K562 (cell line): ENCODE measurements around the gene POLR3K. TPM values are rescaled to one million over a fixed set of nuclear protein-coding genes. Genes with fewer than 3 reads are reported as not detected.

Experiments
- ATAC-seq: fragments of 200-7000 bp; cut with Tn5 transposase; 3 replicates; pipeline ENCODE4 v1.9.1; 2020; ENCODE audit warnings: moderate library complexity
- BruUV-seq: library from RNA; stranded (reverse); fragments of 400-500 nt; replicated peaks from 2 replicates; lab custom pipeline; 2021; lab: Mats Ljungman, UMichigan
- CTCF ChIA-PET: fragments of 300-600 bp; formaldehyde crosslinking; extraction: SDS; loops from one replicate; lab custom pipeline; 2021; ENCODE audit warnings: low intra/inter-chr PET ratio; lab: Yijun Ruan, JAX
- POLR2A ChIA-PET: fragments of 300-600, 350-650 bp; sonication (Branson Sonifier 250); formaldehyde crosslinking; extraction: SDS; loops from one replicate; lab custom pipeline; 2021; ENCODE audit warnings: antibody characterized with exemption, inconsistent platforms; lab: Yijun Ruan, JAX
- DNase-seq, 4 experiments: peaks; one replicate each; pipeline versions ENCODE4 v3.0.0 to v3.0.0-alpha.2; 2011 to 2018; ENCODE audit warnings: low spot score in 3 of 4, mixed read lengths in 3 of 4; ENCODE audit errors: extremely low read depth in 1 of 4
- FAIRE-seq: peaks from 2 replicates; lab custom pipeline; 2011; peaks lifted over from hg19 to GRCh38; lab: Jason Lieb, UNC
- H2AFZ ChIP-seq: 2 replicates; pipeline ENCODE4 v1.6.0; 2011; ENCODE audit warnings: low read depth, low read length, control low read depth, inconsistent platforms
- H3K27ac ChIP-seq: fragments of 200-600 bp; 3 replicates; pipeline ENCODE4 v1.8.0; 2011; ENCODE audit warnings: low read depth, mild to moderate bottlenecking, control low read depth, inconsistent platforms, low read length, moderate library complexity, mixed read lengths; ENCODE audit errors: extremely low read depth
- H3K27me3 ChIP-seq, 2 experiments: fragments of 300-600 bp in 1 of 2; 2 replicates in 1 of 2; 3 replicates in 1 of 2; pipeline versions ENCODE4 v1.6.0 to v1.8.0; 2011; ENCODE audit warnings: inconsistent platforms in 2 of 2, low read length in 2 of 2, mild to moderate bottlenecking in 1 of 2, mixed read lengths in 1 of 2, moderate library complexity in 1 of 2; ENCODE audit not compliant: control insufficient read depth in 2 of 2, insufficient read depth in 2 of 2
- H3K36me3 ChIP-seq: fragments of 300-600 bp; 3 replicates; pipeline ENCODE4 v1.8.0; 2011; ENCODE audit warnings: mild to moderate bottlenecking, low read length, inconsistent platforms; ENCODE audit not compliant: control insufficient read depth, insufficient read depth
- H3K4me1 ChIP-seq, 2 experiments: fragments of 200-600 bp in 1 of 2; replicated peaks in 1 of 2; 2 replicates in 1 of 2; 3 replicates in 1 of 2; pipeline versions ENCODE4 v1.5.1 to v1.8.0; 2011; ENCODE audit warnings: inconsistent platforms in 2 of 2, low read length in 2 of 2, mild to moderate bottlenecking in 1 of 2, mixed read lengths in 1 of 2, moderate library complexity in 1 of 2; ENCODE audit not compliant: control insufficient read depth in 2 of 2, insufficient read depth in 2 of 2
- H3K4me2 ChIP-seq: 2 replicates; pipeline ENCODE4 v1.6.1; 2011; ENCODE audit warnings: low read length, control low read depth, inconsistent platforms, mixed read lengths; ENCODE audit not compliant: insufficient read depth
- H3K4me3 ChIP-seq: fragments of 200-600 bp; sonication (generic), shearing (Covaris generic); 2 replicates; pipeline ENCODE4 v1.5.1; 2016; ENCODE audit warnings: control low read depth, inconsistent platforms
- H3K79me2 ChIP-seq: fragments of 200-600 bp; 3 replicates; pipeline ENCODE4 v1.8.0; 2011; ENCODE audit warnings: low read length, inconsistent platforms; ENCODE audit not compliant: control insufficient read depth, insufficient read depth
- H3K9ac ChIP-seq, 2 experiments: 2 replicates each; pipeline versions ENCODE4 v1.6.0 to v1.6.1; 2011; ENCODE audit warnings: low read depth in 2 of 2, low read length in 2 of 2, control low read depth in 1 of 2, inconsistent platforms in 1 of 2, mild to moderate bottlenecking in 1 of 2, mixed read lengths in 1 of 2; ENCODE audit not compliant: insufficient read depth in 1 of 2
- H3K9me1 ChIP-seq: one replicate; pipeline ENCODE4 v1.6.0; 2011; ENCODE audit warnings: inconsistent platforms, mild to moderate bottlenecking, low read length, moderate library complexity; ENCODE audit not compliant: control insufficient read depth, insufficient read depth
- H3K9me3 ChIP-seq: replicated peaks from 2 replicates; pipeline ENCODE4 v1.5.1; 2011; ENCODE audit warnings: low read depth, low read length, inconsistent platforms; ENCODE audit not compliant: control insufficient read depth, insufficient read depth
- H4K20me1 ChIP-seq: replicated peaks from 2 replicates; pipeline ENCODE4 v1.6.1; 2011; ENCODE audit warnings: low read length, inconsistent platforms, mixed read lengths; ENCODE audit not compliant: control insufficient read depth, insufficient read depth
- POLR2G ChIP-seq: fragments of 200-400 bp; formaldehyde crosslinking; IDR thresholded peaks from 2 replicates; pipeline ENCODE4 v1.6.1; 2017; ENCODE audit warnings: low read depth, mild to moderate bottlenecking, antibody characterized with exemption, low read length, moderate library complexity
- ZBTB49 ChIP-seq: sonication (generic); formaldehyde crosslinking; IDR thresholded peaks from 2 replicates; pipeline ENCODE4 v1.8.0; 2022; ENCODE audit warnings: missing genetic modification reagents, mild to moderate bottlenecking, borderline replicate concordance
- ZNF311 ChIP-seq: fragments of 250-450 bp; sonication (Bioruptor Pico); IDR thresholded peaks from 2 replicates; pipeline ENCODE4 v1.4.0; 2020; ENCODE audit warnings: mild to moderate bottlenecking, moderate library complexity
- WGBS: fragments of 100-300 bp; shearing (Covaris generic); methylation state at CpG from one replicate; pipeline ENCODE4 v1.1.6; 2016; ENCODE audit warnings: low coverage, mixed read lengths; ENCODE audit not compliant: insufficient coverage; ENCODE audit errors: missing lambda C conversion rate; 5-methylcytosine and 5-hydroxymethylcytosine counted together
- in situ Hi-C: fragments of 300-500 bp; cut with MboI; formaldehyde crosslinking; loops from 4 replicates; pipeline ENCODE4 v1.15.0; 2018; ENCODE audit warnings: inconsistent platforms, mixed read lengths
- intact Hi-C: fragments of 100-400 bp; cut with micrococcal nuclease; formaldehyde crosslinking; loops from 2 replicates; pipeline ENCODE4 v1.14.2; 2022
- polyA plus RNA-seq, 8 experiments: library from polyadenylated mRNA; depleted of rRNA in 4 of 8; stranded (reverse) in 5 of 8; unstranded in 3 of 8; fragments of >200 nt; fragmentation: Nextera tagmentation in 2 of 8; fragmentation: Illumina TruSeq in 1 of 8; extraction: Ambion mirVana in 2 of 8; extraction: Trizol in 1 of 8; gene quantifications; 2 replicates each; pipeline versions ENCODE4 v1.2.1 to v1.2.3, GENCODE V29; 2011 to 2014; ENCODE audit warnings: inconsistent platforms in 1 of 8, missing spikeins in 1 of 8
- total RNA-seq, 7 experiments: library from RNA; depleted of rRNA in 6 of 7; stranded (reverse); fragments of >200 nt in 6 of 7; fragmentation: Illumina TruSeq in 2 of 7; extraction: Trizol in 2 of 7; gene quantifications; 2 replicates each; pipeline versions ENCODE4 v1.2.1 to v1.2.3, GENCODE V29; 2011 to 2021; ENCODE audit warnings: low replicate concordance in 1 of 7

Gene POLR3K
- total and polyA plus RNA-seq, 9 of the 15 experiments (the other 6 are each of a cell fraction or from before 2014, with no cell fraction given): 42.1 to 315 (median 86.7) TPM

GRCh38 chr16:62283-62967 is 9.0 kb upstream of the POLR3K start:
- WGBS: 75% methylated on average over 20 of the region's 34 CpGs
- Histone ChIP-seq H3K9me3 (no peaks in the 10 kb centered on the region), H3K4me3 (no peak overlapping the region), H2AFZ (no peak overlapping the region)
- CTCF ChIA-PET: no interaction called here
- BruUV-seq: no TSS peak
- TF ChIP-seq ZNF311 (no peak), POLR2G (0 out of 2 replicates have a peak, but pooled peaks have one; percentile 5), ZBTB49 (CRISPR knock-in tag) (no peak)
- TF ChIP-seq, all 486 proteins: peak for 1
- Histone ChIP-seq H3K9me1 (peaks cover 2% of the 10 kb centered on the region), H4K20me1 (no peaks in the 10 kb centered on the region; the same call in 1 of the 2 replicates), H3K36me3 (peaks cover 19% of the 10 kb centered on the region), H3K4me2 (no peak overlapping the region), H3K4me1 (peaks cover 0 to 47% of the 10 kb centered on the region in 2 experiments; a peak in 3 of 5 replicates), H3K27me3 (no peaks in the 10 kb centered on the region), H3K79me2 (no peaks in the 10 kb centered on the region), H3K9ac (no peak overlapping the region), H3K27ac (no peak overlapping the region)
- POLR2A ChIA-PET: interaction anchor here (0.6 to 1.6 kb wide), 3 partner anchors 9 to 505 kb away, joined by 3 to 6 read pairs (median 3); partner anchors contain the start of genes POLR3K and SNRNP25
- ATAC-seq (no peak), DNase-seq (no peak), FAIRE-seq (no peak)
- in situ Hi-C loops (no loop called here), intact Hi-C loops (no loop called here)
